Prostate gland (tissue), 2 donors: ENCODE measurements around the gene SMYD2. TPM values are rescaled to one million over a fixed set of nuclear protein-coding genes. Genes with fewer than 3 reads are reported as not detected.

Experiments used
- DNase-seq: peaks from one replicate; pipeline ENCODE4 v3.0.0-alpha.2; 2019; ENCODE audit warnings: low spot score
- H3K27ac ChIP-seq, 2 donors: fragments of 200-600 bp; sonication (generic); 2 replicates each; pipeline ENCODE4 v1.5.1; 2017 to 2019
- H3K27me3 ChIP-seq: fragments of 200-600 bp; sonication (generic); replicated peaks from 2 replicates; pipeline ENCODE4 v1.5.1; 2019; ENCODE audit not compliant: insufficient read depth
- H3K36me3 ChIP-seq, 2 donors: fragments of 200-600 bp; sonication (generic); 1 replicate in 1 of 2; 2 replicates in 1 of 2; pipeline versions ENCODE4 v1.5.1 to v1.8.1; 2017 to 2019
- H3K4me1 ChIP-seq: fragments of 200-600 bp; sonication (generic); replicated peaks from 2 replicates; pipeline ENCODE4 v1.5.1; 2019
- H3K4me3 ChIP-seq, 2 donors: fragments of 200-600 bp; sonication (generic); 2 replicates each; pipeline ENCODE4 v1.5.1; 2017 to 2019
- H3K9me3 ChIP-seq: fragments of 200-600 bp; sonication (generic); 2 replicates; pipeline ENCODE4 v1.5.1; 2017
- POLR2A ChIP-seq: fragments of 450-650 bp; IDR thresholded peaks from one replicate; pipeline ENCODE4 v1.6.1; 2016; ENCODE audit warnings: antibody characterized with exemption, mild to moderate bottlenecking
- POLR2AphosphoS5 ChIP-seq: sonication (generic); formaldehyde crosslinking; IDR thresholded peaks from one replicate; pipeline ENCODE4 v1.6.1; 2017; ENCODE audit warnings: antibody characterized with exemption
- WGBS: methylation state at CpG from one replicate; pipeline ENCODE4 v1.1.5; 2018; 5-methylcytosine and 5-hydroxymethylcytosine counted together
- intact Hi-C: fragments of 100-400 bp; cut with DNase I; formaldehyde crosslinking; loops from one replicate; pipeline ENCODE4 v1.14.2; 2022
- total RNA-seq, 2 donors: library from RNA; depleted of rRNA; stranded (reverse); fragments of >200 nt; gene quantifications; one replicate each; pipeline ENCODE4 v1.1.0, GENCODE V29; 2016
- TF ChIP-seq, protein P1 (sequence below), 4 experiments: fragments of 200-600 bp in 2 of 4; fragments of 450-650 bp in 2 of 4; sonication (generic) in 2 of 4; IDR thresholded peaks; 1 replicate in 3 of 4; 2 replicates in 1 of 4; pipeline ENCODE4 v1.5.1; 2016 to 2019; ENCODE audit warnings: antibody characterized with exemption in 4 of 4, mild to moderate bottlenecking in 2 of 4, moderate library complexity in 2 of 4

Gene SMYD2
- total RNA-seq, 2 donors from 2014 or later = 18.6 to 50.4 TPM

DNA sequence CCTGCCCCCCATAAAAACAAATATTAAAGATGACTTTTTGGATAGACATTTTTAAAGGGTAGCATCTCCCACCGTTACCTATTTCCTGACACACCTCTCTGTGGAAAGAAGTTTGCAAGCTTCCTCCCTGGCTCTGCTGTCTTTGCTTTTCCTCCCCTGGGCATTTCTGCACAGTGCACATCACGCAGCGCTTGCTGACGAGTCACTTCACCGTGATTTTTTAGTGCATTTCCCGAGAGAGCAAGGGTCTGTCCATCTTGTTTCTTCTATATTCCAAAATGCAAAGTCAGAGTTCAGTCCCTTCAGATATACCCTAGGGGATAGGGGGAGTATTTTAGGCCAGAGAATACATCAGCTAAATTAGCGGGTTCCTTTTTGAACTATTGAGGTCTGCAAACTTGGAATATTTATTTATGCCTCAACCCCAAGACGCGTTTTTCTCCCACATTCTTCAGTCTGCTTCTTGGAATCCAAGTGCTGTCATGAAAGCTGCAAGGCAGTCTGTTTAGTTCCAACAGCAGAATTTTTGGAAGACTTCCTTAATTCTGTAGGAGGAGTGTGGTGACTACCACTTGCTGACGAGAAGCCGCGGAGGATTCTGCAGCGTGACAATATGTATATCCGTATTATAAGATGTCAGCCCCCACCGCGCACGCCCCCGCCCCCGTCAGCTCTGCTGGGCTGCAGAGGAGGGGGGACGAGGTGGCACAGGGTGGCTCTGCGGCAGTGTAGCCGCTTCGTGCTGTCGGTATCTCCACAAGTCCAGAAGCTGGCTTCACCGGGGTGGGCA, 22.4 kb downstream of the SMYD2 start:
- no peak for DNase-seq
- no peak for TF ChIP-seq POLR2A
- TF ChIP-seq, protein P1, sequence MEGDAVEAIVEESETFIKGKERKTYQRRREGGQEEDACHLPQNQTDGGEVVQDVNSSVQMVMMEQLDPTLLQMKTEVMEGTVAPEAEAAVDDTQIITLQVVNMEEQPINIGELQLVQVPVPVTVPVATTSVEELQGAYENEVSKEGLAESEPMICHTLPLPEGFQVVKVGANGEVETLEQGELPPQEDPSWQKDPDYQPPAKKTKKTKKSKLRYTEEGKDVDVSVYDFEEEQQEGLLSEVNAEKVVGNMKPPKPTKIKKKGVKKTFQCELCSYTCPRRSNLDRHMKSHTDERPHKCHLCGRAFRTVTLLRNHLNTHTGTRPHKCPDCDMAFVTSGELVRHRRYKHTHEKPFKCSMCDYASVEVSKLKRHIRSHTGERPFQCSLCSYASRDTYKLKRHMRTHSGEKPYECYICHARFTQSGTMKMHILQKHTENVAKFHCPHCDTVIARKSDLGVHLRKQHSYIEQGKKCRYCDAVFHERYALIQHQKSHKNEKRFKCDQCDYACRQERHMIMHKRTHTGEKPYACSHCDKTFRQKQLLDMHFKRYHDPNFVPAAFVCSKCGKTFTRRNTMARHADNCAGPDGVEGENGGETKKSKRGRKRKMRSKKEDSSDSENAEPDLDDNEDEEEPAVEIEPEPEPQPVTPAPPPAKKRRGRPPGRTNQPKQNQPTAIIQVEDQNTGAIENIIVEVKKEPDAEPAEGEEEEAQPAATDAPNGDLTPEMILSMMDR (IDR thresholded peaks at IDR 0.05) = no peak
- TF ChIP-seq POLR2AphosphoS5 = no peak
- Histone ChIP-seq H3K27ac (no peak overlapping the region), H3K36me3 (no peaks in the 10 kb centered on the region), H3K4me3 (no peak overlapping the region), H3K9me3 (no peaks in the 10 kb centered on the region), H3K27me3 (no peaks in the 10 kb centered on the region), H3K4me1 (no peaks in the 10 kb centered on the region)
- WGBS = 63% methylated on average over 25 of the region's 25 CpGs
- intact Hi-C loops = no loop called here

DNA sequence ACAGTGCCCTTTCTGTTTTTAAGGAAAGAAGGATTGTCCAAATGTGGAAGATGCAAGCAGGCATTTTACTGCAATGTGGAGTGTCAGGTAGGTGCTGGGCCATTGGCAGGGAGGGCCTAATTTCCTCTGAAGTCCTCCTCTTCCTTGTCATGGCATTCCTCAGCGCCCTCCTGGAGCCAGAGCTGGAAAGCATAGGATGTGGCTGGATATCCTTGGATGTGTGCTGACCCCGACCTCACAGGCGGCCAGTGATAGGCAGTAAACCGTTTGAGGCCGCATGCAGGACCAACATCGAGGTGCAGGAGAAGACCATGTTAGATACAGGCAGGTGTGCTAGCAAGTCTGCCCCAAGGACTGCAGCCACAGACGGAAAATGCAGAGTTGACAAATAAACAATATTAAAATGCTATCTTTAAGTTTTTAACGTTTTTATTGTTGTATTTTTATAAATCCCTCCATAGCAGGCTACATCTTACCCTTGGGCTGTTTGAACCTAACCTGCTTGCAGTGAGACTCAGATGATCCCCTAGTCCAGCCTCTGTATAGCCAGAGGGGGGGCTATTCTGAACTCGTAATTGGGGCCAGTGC, 24.3 kb downstream of the SMYD2 start:
- no peaks in the 10 kb centered on the region for H3K4me1 ChIP-seq
- H3K36me3 ChIP-seq = no peaks in the 10 kb centered on the region
- no peaks in the 10 kb centered on the region for H3K9me3 ChIP-seq
- H3K4me3 ChIP-seq = no peak overlapping the region
- no peaks in the 10 kb centered on the region for H3K27me3 ChIP-seq
- intact Hi-C loops = no loop called here
- no peak overlapping the region for H3K27ac ChIP-seq
- no peak for DNase-seq
- 85% methylated on average over 9 of the region's 9 CpGs for WGBS
- TF ChIP-seq POLR2AphosphoS5 = no peak
- TF ChIP-seq POLR2A = no peak
- TF ChIP-seq, protein P1 (IDR thresholded peaks at IDR 0.05) = no peak

DNA sequence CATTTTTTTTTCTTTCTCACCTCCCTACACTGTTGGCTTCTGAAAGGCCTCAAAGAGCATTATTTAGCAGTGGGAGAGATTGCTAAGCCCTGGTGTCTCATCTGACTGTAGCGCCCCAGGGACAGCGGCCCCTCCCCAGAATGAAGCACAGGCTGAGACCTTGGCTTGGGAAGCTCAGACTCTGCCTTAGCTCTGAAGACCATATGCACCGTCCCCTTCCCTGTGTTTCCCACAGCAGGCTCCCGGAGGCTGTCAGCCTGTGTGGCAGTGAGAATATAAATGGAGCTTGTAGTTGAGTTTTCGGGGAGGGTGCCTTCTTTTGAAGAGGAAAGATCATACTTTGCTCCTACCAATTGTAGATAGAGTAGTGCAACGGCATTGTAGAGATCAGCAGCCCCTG, 25.3 kb downstream of the SMYD2 start:
- TF ChIP-seq POLR2AphosphoS5 = no peak
- TF ChIP-seq, protein P1 (IDR thresholded peaks at IDR 0.05) = no peak
- no peak for TF ChIP-seq POLR2A
- WGBS = 95% methylated on average over 6 of the region's 6 CpGs

DNA sequence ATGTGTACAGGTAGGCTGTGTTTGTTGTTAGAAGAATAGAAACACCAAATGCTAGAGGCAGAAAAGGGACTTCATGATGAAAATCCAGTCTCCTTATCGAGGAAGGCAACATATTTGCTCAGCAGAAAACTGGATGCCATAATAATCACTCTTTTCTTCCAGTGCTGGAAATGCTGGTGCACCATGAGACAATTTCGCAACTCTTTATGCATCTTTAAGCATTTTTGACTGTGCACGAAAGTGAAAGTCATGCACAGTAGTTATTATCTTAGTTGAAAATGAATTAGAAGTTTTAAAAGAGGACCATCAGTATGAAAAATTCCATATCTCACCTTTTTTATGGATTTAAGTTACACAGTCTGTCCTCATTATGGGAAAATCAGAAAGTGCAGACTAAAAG, 29.1 kb downstream of the SMYD2 start:
- H3K36me3 ChIP-seq = no peaks in the 10 kb centered on the region
- intact Hi-C loops = no loop called here
- no peak for DNase-seq
- no peaks in the 10 kb centered on the region for H3K9me3 ChIP-seq
- H3K27ac ChIP-seq = no peak overlapping the region
- no peaks in the 10 kb centered on the region for H3K27me3 ChIP-seq
- TF ChIP-seq POLR2AphosphoS5 = no peak
- TF ChIP-seq POLR2A = no peak
- TF ChIP-seq, protein P1 (IDR thresholded peaks at IDR 0.05) = no peak
- no peaks in the 10 kb centered on the region for H3K4me1 ChIP-seq
- H3K4me3 ChIP-seq = no peak overlapping the region
- whole genome bisulfite sequencing = 73% methylated on average over 3 of the region's 3 CpGs

More for the DNA sequence above, 25.3 kb downstream of the SMYD2 start:
- Histone ChIP-seq H3K36me3 (no peaks in the 10 kb centered on the region), H3K27me3 (no peaks in the 10 kb centered on the region), H3K9me3 (no peaks in the 10 kb centered on the region), H3K27ac (no peak overlapping the region), H3K4me3 (no peak overlapping the region), H3K4me1 (no peaks in the 10 kb centered on the region)
- intact Hi-C loops = no loop called here
- no peak for DNase-seq
